Keratinocyte (primary cell): ENCODE results near the gene HEXB. TPM values are rescaled to one million over a fixed set of nuclear protein-coding genes. Genes with fewer than 3 reads are reported as not detected.

ENCODE experiments used
- DNase-seq: peaks from one replicate; pipeline ENCODE4 v3.0.0-alpha.2; 2011; ENCODE audit warnings: low read depth, missing footprints, low spot score
- FAIRE-seq: peaks from 2 replicates; lab custom pipeline; 2011; peaks lifted over from hg19 to GRCh38; lab: Jason Lieb, UNC
- H2AFZ ChIP-seq: 2 replicates; pipeline ENCODE4 v1.6.0; 2012; ENCODE audit warnings: low read length, control low read depth, inconsistent platforms; ENCODE audit not compliant: control insufficient read depth
- H3K27ac ChIP-seq: 2 replicates; pipeline ENCODE4 v1.5.1; 2011; ENCODE audit warnings: low read length; ENCODE audit not compliant: control insufficient read depth, insufficient read depth
- H3K27me3 ChIP-seq: 3 replicates; pipeline ENCODE4 v1.6.0; 2011; ENCODE audit warnings: low read length; ENCODE audit not compliant: control insufficient read depth, insufficient read depth; ENCODE audit errors: extremely low read depth
- H3K36me3 ChIP-seq, 2 experiments: 2 replicates in 1 of 2; 3 replicates in 1 of 2; pipeline ENCODE4 v1.5.1; 2011; ENCODE audit warnings: low read length in 2 of 2, mild to moderate bottlenecking in 1 of 2; ENCODE audit not compliant: control insufficient read depth in 2 of 2, insufficient read depth in 2 of 2; ENCODE audit errors: extremely low read depth in 1 of 2
- H3K4me1 ChIP-seq: 3 replicates; pipeline ENCODE4 v1.5.1; 2011; ENCODE audit warnings: low read length; ENCODE audit not compliant: control insufficient read depth, insufficient read depth; ENCODE audit errors: extremely low read depth
- H3K4me2 ChIP-seq: 3 replicates; pipeline ENCODE4 v1.6.0; 2011; ENCODE audit warnings: low read depth, low read length; ENCODE audit not compliant: control insufficient read depth, insufficient read depth; ENCODE audit errors: extremely low read depth
- H3K4me3 ChIP-seq, 3 experiments: fragments of 200-600 bp in 1 of 3; sonication (generic) in 1 of 3; 2 replicates in 2 of 3; 3 replicates in 1 of 3; pipeline ENCODE4 v1.5.1; 2011 to 2016; ENCODE audit warnings: low read length in 3 of 3, mild to moderate bottlenecking in 3 of 3, control low read depth in 2 of 3, inconsistent platforms in 1 of 3, low read depth in 1 of 3, mixed read lengths in 1 of 3, mixed run types in 1 of 3, moderate library complexity in 1 of 3; ENCODE audit not compliant: control insufficient read depth in 2 of 3, insufficient read depth in 2 of 3; ENCODE audit errors: extremely low read depth in 1 of 3
- H3K79me2 ChIP-seq: 2 replicates; pipeline ENCODE4 v1.6.0; 2012; ENCODE audit warnings: low read length; ENCODE audit not compliant: control insufficient read depth, insufficient read depth
- H3K9ac ChIP-seq: 3 replicates; pipeline ENCODE4 v1.6.0; 2011; ENCODE audit warnings: low read length; ENCODE audit not compliant: control insufficient read depth, insufficient read depth; ENCODE audit errors: extremely low read depth
- H3K9me1 ChIP-seq: 3 replicates; pipeline ENCODE4 v1.6.0; 2011; ENCODE audit warnings: low read length; ENCODE audit not compliant: control insufficient read depth, insufficient read depth; ENCODE audit errors: extremely low read depth
- H3K9me3 ChIP-seq: 2 replicates; pipeline ENCODE4 v1.5.1; 2012; ENCODE audit warnings: low read depth, low read length; ENCODE audit not compliant: control insufficient read depth
- H4K20me1 ChIP-seq: 3 replicates; pipeline ENCODE4 v1.6.0; 2011; ENCODE audit warnings: low read length; ENCODE audit not compliant: control insufficient read depth, insufficient read depth; ENCODE audit errors: extremely low read depth
- CTCF ChIP-seq, 3 experiments: IDR thresholded peaks in 1 of 3; conservative IDR thresholded peaks in 1 of 3; optimal IDR thresholded peaks in 1 of 3; 2 replicates in 2 of 3; 3 replicates in 1 of 3; pipeline versions ENCODE3 to v1.5.1; 2011; ENCODE audit warnings: low read length in 3 of 3, mild to moderate bottlenecking in 3 of 3, moderate library complexity in 2 of 3, control low read depth in 1 of 3, inconsistent platforms in 1 of 3; ENCODE audit not compliant: insufficient read depth in 2 of 3; ENCODE audit errors: extremely low read depth in 1 of 3
- EZH2 ChIP-seq: IDR thresholded peaks from one replicate; pipeline ENCODE4 v1.6.1; 2012; ENCODE audit warnings: inconsistent platforms, mild to moderate bottlenecking, low read length, moderate library complexity
- dilution Hi-C: fragments of 300-500 bp; cut with MboI; formaldehyde crosslinking; loops from one replicate; pipeline ENCODE4 v1.7.0; 2020; ENCODE audit warnings: low sequenced_read_pairs; ENCODE audit not compliant: extremely low pct_ligation_motif_present
- polyA plus RNA-seq, 5 experiments: library from polyadenylated mRNA; depleted of rRNA in 3 of 5; stranded (reverse) in 3 of 5; stranded (forward) in 1 of 5; unstranded in 1 of 5; fragments of >200 nt; gene quantifications; 1 replicate in 1 of 5; 2 replicates in 3 of 5; 3 replicates in 1 of 5; pipeline versions ENCODE4 v1.2.1 to v1.2.3, GENCODE V29; 2011 to 2012; ENCODE audit warnings: missing spikeins in 2 of 5, low read depth in 1 of 5, low replicate concordance in 1 of 5

The HEXB gene
- polyA plus RNA-seq, 1 donor (not counting 4 experiments of a cell fraction or from before 2014, with no cell fraction given) = 192 TPM

DNA sequence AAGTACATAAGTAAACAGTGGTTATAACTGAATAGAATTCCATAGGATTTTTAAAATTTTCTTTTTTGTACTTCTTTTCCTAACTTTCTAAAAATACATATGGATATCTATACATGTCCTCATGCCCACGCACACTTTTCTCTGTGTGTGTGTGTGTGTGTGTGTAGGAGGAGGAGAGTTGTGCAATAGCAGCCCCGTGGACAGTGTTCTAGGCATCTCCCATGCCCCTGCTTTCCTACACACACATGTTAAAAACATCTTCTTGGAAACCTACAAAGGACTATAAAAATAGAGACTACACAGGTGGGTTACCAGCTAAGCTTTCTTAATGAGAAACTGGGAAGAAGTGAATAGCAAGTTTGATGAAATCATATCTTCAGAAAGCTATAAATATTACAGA is 19.8 kb upstream of the HEXB start:
- no peak for FAIRE-seq
- H3K36me3 ChIP-seq = no peaks in the 10 kb centered on the region
- H3K27ac ChIP-seq = no peak overlapping the region
- H3K79me2 ChIP-seq = no peaks in the 10 kb centered on the region
- H2AFZ ChIP-seq = no peak overlapping the region
- TF ChIP-seq EZH2 = no peak
- no peak for TF ChIP-seq CTCF (optimal IDR thresholded peaks at IDR 0.05 in 1 of 3, IDR thresholded peaks at IDR 0.05 in 1 of 3, conservative IDR thresholded peaks at IDR 0.05 in 1 of 3; ENCODE audit: extremely low read depth in 1 of 3, insufficient read depth in 2 of 3, low read length in 3 of 3)
- peaks cover 2% of the 10 kb centered on the region for H3K4me1 ChIP-seq
- no peak overlapping the region for H3K4me3 ChIP-seq
- H3K9ac ChIP-seq = no peak overlapping the region
- no peak overlapping the region for H3K4me2 ChIP-seq
- H3K9me3 ChIP-seq = no peaks in the 10 kb centered on the region
- no peak for DNase-seq
- no peaks in the 10 kb centered on the region for H4K20me1 ChIP-seq
- no peaks in the 10 kb centered on the region for H3K27me3 ChIP-seq
- dilution Hi-C loops = no loop called here
- H3K9me1 ChIP-seq = no peaks in the 10 kb centered on the region

DNA sequence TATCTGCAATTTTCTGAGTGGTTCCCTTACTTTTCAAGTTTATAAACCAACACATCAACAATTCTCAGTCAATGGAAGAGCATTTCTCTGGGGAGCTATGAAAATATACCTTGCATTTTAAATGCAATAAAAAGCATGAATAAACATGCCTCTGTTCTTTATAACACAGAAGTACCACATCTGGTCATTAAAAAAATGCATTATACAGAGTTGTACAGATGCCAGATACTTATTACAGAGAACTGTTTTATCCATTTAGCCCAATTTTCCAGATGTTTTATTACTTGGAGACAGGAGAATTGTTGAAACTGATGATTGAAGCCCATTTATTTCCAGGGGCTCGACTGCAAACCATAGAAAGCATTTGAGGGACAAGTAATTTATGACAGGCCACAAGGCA is 19.2 kb upstream of the HEXB start:
- no peak overlapping the region for H2AFZ ChIP-seq
- no peaks in the 10 kb centered on the region for H3K4me1 ChIP-seq
- no peaks in the 10 kb centered on the region for H3K36me3 ChIP-seq
- dilution Hi-C loops = no loop called here
- no peak overlapping the region for H3K4me3 ChIP-seq
- H3K27me3 ChIP-seq = no peaks in the 10 kb centered on the region
- FAIRE-seq = no peak
- no peak overlapping the region for H3K4me2 ChIP-seq
- no peaks in the 10 kb centered on the region for H3K9me3 ChIP-seq
- TF ChIP-seq EZH2 (no peak), CTCF (optimal IDR thresholded peaks at IDR 0.05 in 1 of 3, IDR thresholded peaks at IDR 0.05 in 1 of 3, conservative IDR thresholded peaks at IDR 0.05 in 1 of 3; ENCODE audit: extremely low read depth in 1 of 3, insufficient read depth in 2 of 3, low read length in 3 of 3) (no peak)
- H3K9me1 ChIP-seq = no peaks in the 10 kb centered on the region
- DNase-seq = no peak
- H3K79me2 ChIP-seq = no peaks in the 10 kb centered on the region
- H4K20me1 ChIP-seq = no peaks in the 10 kb centered on the region
- no peak overlapping the region for H3K27ac ChIP-seq
- no peak overlapping the region for H3K9ac ChIP-seq
